ENCODE measurements around the gene AMIGO1.

The AMIGO1 gene

GRCh38 chr1:109466452-109467300 lies 42.9 kb downstream of the AMIGO1 start, which contains the start of gene SYPL2:
SYPL2 (plus strand) TSS chr1:109466546; CDS start chr1:109466844, 298 bp downstream.
- in situ Hi-C loops (cut with MboI; ENCODE audit: low sequenced_read_pairs): no loop called here

- in situ Hi-C loops (cut with MboI; ENCODE audit: low sequenced_read_pairs): no loop called here
These were observed 43.4 kb downstream of the AMIGO1 start for GRCh38 chr1:109466125-109466451.

GRCh38 chr1:109457819-109458218 lies 51.7 kb downstream of the AMIGO1 start:
- in situ Hi-C loops (cut with MboI; ENCODE audit: low sequenced_read_pairs): no loop called here

- in situ Hi-C loops (cut with MboI; ENCODE audit: low sequenced_read_pairs): no loop called here
These were observed 54.9 kb downstream of the AMIGO1 start for GRCh38 chr1:109454497-109455133.
